ENCODE data around the gene PAQR6.

Gene PAQR6, protein sequence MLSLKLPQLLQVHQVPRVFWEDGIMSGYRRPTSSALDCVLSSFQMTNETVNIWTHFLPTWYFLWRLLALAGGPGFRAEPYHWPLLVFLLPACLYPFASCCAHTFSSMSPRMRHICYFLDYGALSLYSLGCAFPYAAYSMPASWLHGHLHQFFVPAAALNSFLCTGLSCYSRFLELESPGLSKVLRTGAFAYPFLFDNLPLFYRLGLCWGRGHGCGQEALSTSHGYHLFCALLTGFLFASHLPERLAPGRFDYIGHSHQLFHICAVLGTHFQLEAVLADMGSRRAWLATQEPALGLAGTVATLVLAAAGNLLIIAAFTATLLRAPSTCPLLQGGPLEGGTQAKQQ

DNA sequence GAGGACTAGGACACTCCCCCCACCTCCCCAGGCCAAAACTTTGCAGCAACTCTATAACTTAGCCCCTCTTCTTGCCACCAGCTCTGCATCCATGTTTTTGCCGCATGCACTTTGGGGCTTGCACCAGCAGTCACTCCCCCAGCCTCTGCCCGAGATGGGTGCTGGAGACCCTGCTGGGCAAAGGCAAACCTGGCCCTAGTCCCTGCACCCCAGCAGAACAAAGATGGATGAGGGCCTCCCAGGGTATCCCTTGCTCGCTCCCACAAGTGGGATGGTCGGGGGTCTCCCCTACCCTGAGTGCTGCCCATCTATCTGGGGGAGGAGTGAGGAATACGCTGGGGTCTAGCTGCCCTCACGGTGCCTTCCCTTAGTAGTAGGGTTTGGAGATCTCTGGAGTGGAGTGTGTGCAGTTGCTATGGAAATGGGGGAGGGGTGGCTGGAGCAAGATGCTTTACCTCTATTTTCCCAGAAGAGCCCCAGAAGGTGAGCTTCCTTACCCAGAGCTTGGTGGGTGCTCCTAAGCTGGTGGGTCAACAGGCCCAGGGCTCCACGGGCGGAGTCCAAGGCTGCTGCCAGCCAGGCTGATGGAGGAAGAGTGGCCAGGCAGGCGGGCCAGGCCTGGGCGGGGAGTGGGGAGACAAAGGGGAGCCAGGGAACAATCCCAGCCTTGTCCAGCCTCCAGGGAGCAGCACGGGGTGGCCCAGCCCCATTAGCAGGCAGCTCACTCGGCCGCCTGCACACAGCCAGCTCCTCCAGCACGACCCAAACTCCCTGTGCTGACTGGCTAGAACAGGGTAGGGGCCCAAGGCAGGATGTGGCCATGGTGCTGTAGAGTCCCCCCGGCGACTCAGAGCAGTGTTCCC, at the start of gene PAQR6:
TSS of gene PAQR6 (minus strand) at position 597 of the 863 bp plus-strand sequence. CDS start 1,325 bp downstream, outside the sequence.
- DNase-seq (ENCODE audit: low spot score): no peak

DNA sequence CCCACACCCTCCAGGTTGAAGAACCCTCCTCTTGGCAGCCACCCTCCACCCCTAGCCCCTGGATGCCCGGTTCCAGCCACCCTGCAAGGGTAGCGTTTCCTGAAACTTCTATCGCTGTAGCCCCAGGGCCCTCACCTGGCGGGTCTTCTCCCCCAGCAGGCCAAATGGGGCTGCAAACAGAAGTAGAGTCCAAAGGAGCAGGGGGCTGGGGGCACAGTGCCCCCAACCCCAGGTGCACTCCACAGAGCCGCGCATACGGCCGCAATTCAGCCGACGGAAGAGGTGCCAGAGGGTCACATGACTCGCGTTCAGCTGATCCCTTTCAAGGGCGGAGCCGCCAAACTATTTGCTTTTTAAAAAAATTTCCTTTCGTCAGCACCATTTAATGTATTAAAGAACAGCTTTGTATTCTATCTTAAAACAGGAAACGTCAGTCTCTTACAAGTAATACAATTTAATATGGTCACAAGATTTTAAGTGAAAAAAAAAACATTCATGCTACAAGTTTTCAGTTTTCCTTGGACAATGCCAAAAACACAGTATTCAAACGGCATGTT, 47.6 kb upstream of the PAQR6 start, which contains the start of gene GLMP:
TSS of gene GLMP (minus strand) at position 289 of the 557 bp plus-strand sequence. CDS start at position 255, 34 bp downstream.
- peak; percentile 78 for DNase-seq (ENCODE audit: low spot score)

DNA sequence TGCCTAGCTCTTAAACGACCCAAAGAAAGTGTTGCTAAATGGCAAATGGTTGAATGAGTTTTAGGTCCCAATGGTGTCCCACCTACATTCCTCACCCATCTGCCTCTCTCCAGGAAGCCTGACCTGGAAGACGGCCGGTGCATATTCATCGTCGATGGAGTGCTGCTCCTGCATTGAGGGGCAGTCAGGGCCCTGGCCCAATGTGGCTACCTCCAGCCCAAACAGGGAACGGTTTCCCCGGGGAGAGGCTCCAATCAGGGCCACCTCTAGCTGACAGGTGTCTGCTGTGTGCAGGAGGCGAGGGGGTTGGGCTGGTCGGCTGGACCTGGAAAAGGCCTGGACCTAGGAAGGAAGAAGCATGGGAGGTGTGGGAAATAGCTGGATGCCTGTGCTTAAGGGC, 46.0 kb upstream of the PAQR6 start:
- no peak for DNase-seq (ENCODE audit: low spot score)

DNA sequence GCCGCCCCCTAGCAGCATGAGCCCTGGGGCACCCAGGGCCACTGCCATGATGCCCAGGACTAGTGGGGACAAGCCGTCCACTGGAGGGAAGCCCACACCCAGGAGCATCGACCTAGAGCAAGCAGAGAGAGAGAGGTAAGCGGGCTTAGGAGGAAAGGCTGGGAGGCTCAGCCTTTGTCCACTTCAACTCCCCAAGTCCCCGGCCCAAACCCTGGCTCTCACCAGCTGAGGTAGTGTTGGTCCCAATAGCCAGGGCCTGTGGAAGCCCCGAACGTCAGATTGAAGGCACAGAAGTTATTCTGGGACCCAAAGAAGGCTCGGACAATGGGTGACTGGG, 45.2 kb upstream of the PAQR6 start:
- DNase-seq (ENCODE audit: low spot score): no peak

DNA sequence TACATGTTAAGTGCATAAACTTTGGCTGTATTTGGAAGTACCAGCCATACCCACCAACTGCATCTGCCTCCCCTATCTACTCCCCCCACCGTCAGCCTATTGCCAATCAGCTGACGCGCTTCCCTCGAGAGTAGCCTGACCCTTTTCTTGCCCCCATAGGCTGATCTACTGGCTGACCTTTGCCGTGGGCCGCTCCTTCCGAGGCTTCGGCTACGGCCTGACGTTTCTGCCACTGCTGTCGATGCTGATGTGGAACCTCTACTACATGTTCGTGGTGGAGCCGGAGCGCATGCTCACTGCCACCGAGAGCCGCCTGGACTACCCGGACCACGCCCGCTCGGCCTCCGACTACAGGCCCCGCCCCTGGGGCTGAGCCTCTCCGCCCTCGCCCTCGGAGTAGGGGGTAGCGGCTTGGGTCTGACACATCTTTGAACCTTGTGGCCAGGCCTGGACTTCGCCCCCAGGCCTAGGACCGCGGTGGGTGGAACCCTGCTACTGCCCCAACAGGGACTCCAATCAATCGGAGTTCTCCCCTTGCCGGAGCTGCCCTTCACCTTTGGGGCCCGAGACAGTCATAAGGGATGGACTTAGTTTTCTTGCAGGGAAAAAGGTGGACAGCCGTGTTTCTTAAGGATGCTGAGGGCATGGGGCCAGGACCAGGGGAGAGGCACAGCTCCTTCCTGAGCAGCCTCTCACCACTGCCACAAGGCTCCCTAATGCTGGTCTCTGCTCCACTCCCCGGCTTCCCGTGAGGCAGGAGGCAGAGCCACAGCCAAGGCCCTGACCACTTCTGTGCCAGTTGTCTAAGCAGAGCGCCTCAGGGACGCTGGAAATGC, 43.6 kb upstream of the PAQR6 start:
- peak; percentile 91 for DNase-seq (ENCODE audit: low spot score)

DNA sequence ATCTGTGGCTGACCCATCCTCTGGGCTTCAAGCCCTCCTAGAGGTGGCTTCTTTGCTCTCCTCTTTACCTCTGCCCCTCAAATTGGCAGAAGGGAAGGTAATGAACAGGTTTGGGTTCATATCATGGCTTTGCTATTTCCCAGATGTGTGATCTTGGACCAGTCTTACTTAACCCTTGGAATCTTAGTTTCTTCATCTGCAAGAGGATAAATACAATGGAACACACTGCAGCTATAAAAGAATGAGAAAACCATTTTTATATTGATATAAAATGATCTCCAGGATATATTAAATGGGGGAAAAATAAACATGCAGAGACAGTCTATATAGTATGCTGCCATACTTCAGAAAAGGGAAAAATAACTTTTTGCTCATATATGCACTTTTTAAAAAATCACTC, 42.0 kb upstream of the PAQR6 start:
- no peak for DNase-seq (ENCODE audit: low spot score)

DNA sequence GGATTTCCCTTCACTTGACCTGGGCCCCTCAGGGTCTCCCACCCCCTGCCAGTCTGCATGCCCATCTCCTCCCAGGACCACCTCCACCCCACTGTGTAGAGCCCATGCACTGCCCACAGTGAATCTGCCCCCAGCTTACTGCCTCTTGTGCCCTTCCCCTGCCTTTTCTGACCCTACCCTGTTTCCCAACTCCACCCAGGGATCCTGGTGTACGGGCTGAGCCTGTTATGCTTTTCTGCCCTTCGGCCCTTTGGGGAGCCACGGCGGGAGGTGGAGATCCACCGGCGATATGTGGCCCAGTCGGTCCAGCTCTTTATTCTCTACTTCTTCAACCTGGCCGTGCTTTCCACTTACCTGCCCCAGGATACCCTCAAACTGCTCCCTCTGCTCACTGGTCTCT, 38.2 kb upstream of the PAQR6 start:
- no peak for DNase-seq (ENCODE audit: low spot score)

DNA sequence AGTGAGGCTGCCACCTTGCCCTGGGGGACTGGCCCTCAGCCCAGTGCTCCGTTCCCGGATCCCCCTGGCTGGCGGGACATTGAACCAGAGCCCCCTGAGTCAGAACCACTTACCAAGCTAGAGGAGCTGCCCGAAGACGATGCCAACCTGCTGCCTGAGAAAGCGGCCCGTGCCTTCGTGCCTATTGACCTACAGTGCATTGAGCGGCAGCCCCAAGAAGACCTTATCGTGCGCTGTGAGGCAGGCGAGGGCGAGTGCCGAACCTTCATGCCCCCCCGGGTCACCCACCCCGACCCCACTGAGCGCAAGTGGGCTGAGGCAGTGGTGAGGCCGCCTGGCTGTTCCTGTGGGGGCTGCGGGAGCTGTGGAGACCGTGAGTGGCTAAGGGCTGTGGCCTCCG, 37.6 kb upstream of the PAQR6 start:
- DNase-seq (ENCODE audit: low spot score): no peak

DNA sequence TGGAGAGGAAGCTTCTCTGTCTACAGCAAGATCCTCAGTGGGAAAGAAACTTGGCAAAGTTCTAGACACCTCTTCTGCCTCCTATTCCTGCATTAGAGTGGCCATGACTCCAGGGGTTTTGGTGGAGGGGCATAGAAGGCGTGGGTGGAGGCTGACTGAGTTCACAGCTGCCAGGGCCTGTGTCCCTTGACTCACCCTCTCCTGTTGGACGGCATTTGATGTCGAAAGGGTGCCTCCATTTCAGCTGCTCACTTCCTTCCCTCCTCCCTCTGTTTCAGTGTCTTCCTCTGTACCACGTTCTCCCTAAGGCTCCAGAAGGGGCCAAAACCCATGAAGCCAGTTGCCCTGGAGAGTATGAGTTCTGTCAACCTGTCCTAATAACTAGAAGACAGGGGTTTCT, 36.9 kb upstream of the PAQR6 start:
- DNase-seq (ENCODE audit: low spot score): no peak

DNA sequence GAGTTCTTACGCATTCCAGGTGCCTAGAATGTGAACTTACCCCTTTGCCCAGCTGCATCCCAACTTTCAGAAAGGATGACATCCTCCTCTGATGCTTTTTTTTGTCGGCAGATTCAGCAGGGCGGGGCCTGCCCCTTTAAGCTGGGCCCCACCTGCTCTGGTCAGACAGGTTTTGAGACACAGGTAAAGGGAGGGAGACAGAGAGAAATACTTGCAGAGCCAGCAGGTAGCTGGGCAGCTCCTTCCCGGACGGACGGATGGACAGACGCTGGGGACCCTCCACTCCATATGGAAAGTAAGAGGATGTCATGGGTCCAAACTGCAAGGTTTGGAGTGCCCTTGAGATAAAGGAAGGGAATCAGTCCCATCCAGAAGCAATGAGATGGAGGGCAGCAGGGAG, 36.3 kb upstream of the PAQR6 start, which contains the start of gene TMEM79:
TSS of gene TMEM79 (plus strand) at position 214 of the 400 bp plus-strand sequence. CDS start 902 bp downstream, outside the sequence.
- no peak for DNase-seq (ENCODE audit: low spot score)

DNA sequence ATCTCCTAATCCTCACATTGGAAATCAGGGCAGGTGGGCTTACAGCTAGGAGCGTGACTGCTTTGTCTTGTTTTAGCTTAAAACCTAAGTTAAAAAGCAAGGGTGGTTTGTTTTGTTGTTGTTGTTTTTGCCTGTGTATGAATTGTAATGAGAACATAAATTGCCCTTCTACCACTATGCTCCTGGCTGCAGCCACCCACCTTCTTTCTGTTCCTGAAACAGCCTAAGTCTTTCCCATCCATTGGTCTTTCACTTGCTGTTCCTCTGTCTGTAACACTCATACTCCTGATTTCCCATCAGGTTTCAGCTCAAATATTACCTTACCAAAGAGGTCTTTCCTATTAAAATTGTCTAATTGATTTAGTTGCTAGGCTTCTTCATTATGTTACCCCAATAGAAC, 35.7 kb upstream of the PAQR6 start:
- no peak for DNase-seq (ENCODE audit: low spot score)

DNA sequence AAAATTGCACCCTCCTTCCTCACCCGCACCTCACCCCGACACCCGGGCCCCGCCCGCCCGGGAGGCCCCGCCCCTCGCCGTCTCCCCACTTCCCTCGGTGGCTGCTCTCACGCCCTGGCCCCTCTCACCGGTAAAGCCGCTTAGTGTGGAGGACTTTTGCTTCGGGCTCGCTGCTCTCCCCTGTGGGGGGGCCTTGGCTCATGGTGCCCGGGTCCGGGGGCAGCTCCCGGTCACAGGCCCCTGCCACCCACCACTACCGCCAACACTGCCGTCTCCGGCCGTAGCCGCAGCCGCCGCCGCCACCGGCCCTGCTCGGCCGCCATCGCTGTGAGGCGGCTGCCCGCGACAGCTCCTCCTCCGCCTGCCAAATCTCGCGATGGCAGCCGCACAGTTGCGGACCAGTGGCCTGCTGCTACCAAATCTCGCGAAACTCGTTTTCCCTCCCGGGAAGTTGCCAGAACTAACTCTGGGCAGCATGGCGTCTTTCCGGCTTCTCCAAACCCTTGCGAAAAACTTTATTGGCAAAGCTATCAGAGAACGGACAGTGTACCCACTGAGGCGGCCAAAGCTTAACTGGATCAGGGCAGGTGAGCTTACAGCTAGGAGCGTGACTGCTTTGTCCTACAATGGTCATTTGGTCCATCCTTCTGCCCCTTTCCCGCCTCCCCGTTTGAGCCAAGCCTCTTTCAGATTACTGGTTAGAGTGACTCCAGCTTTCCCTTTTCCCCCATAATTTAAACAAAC, 34.8 kb upstream of the PAQR6 start, which contains the start of gene SMG5:
TSS of gene SMG5 (minus strand) at position 347 of the 744 bp plus-strand sequence. CDS start at position 202, 145 bp downstream.
- peak; percentile 96 for DNase-seq (ENCODE audit: low spot score)

DNA sequence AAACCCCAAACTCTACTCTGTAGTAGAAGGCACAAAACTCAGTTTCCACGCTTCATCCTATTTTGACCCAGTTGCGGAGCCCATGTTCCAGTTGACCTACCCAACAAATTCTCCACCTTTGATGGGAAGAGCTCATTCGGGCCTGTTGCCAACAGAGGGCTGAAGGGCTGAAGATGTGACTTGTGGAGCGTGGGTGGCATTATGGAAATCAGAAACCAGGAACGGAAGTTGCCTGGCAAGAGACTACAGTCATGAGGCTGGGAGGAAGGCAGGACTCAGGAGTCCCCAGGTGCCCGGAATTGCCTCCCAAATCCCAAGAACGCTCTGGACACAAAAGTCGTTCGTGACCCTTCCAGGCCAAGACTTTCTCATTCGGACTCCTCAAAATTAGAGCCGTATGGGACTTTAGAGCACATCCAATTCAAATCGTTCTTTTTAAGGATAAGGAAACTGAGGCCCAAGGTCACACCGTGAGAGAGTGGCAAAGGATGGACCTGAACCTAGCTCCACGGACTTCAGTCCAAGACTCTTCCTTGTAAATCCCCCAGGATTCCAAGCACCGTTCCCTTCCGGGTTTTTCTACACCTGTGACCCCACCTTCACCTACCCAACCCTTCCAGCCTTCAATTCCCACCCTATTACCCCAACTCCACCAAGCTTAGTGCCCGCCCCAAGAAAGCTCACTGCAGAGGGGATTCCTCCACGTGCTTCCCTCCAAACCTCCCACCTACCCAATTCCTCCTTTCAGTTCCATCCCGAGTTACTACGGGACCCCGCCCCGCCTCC, 34.0 kb upstream of the PAQR6 start:
- DNase-seq (ENCODE audit: low spot score): peak; percentile 68

DNA sequence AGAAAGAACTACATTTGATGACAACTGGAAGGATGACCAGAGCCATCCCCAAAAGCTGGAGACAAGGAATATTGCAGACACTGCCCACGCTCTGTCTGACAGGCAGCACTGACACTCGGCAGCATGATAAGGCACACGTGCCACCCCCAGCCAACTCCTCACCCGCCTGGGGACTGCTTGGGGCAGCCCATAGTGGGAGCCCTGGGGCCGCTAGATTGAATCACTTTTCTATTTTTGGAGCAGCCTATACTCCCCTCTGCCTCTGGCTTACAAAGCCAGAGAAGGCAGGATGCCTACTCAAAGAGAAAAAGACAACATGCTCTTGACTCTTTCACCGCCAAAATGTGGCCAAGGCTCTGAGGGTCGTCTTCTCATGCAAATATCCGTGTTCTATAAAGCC, 33.4 kb upstream of the PAQR6 start:
- DNase-seq (ENCODE audit: low spot score): no peak

DNA sequence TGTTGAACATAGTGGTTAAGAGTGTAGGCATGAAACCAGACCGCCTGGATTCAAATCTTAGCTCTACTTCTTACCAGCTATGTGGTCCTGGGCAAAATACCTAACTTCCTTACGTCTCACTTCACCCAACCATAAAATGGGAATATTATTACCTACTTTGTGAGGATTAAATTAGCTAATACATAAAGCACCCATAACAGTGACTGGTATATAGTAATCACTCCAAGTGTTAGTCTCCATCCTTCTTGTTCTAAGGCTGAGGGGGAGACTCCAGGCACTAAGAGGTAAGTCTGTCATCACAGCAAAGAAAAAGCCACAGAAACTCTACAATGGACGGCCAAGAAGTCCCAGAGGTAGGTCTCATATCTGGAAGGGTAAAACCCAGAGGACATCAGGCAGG, 32.0 kb upstream of the PAQR6 start:
- no peak for DNase-seq (ENCODE audit: low spot score)

DNA sequence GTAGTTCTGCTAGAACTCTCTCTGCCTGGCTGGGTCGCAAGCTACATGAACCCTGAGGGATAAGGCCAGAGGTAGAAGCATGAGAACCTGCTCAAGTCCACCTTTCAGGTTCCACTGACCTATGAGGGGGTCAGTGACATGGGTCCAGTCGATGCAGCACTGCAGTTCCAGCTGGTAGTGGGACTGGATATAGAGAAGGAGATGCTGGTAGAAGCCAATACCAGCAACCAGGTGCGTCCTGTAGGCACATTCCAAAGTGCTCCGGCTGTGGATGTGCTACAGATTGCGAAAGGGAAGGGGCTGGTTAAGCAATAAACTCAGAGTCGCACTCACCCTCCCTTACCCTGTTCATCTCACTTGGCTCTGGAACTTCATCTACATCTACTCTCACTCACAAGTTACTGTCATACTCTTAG, 29.1 kb upstream of the PAQR6 start:
- DNase-seq (ENCODE audit: low spot score): no peak

DNA sequence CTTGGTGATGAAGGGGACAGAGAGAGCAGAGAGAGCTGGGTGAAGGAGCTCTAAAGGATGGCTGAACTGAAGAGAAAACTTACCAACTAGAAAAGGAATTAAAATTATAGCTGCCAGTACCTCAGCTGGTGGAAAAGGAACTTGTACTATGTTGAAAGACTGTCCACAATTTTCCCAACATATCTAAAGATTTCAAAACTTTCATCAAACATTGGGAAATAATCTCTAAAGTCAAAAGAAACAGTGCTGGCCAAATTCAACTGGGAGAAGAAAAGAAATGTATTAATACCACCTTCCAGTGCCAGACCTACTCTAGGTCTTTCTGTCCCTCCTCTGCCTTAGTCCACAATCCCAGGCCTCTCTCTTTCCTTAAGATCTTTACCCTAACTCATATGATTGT, 28.7 kb upstream of the PAQR6 start:
- DNase-seq (ENCODE audit: low spot score): no peak

DNA sequence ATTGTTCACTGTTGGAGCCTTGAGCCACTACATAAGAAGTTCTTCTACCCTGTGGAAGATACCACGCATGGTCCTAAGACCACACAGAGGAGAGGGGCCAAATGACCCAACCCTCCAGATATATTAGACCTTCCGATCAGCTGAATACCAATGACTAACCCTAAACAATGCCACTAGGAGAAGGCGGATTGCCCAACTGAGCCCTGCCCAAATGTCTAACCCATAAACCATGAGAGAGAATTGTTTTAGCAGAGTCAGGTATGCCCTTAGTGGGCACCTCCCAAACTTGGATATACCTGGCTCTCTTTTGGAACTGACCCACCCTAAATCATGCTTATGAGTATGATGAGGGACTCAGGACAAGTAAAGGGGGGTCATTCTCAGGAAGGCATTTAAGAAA, 22.5 kb upstream of the PAQR6 start:
- DNase-seq (ENCODE audit: low spot score): no peak

DNA sequence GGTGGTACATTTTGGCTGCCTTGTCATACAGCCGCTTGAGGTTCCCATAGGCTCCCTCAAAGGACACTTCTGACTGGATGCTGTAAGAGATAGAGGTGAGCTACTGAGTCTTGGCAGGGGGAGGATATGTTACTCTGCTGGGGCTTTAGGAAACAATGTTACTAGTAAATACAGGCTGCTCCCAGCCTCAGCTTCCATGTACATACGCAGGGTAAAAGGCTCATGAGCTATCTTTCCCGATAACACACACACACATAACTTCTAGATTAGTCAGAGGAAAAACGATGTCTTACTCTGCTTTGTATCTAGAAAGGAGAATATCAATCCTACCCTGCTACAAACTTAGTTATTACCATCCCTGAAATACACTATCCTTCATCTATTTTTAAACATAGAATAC, 20.5 kb upstream of the PAQR6 start:
- no peak for DNase-seq (ENCODE audit: low spot score)

DNA sequence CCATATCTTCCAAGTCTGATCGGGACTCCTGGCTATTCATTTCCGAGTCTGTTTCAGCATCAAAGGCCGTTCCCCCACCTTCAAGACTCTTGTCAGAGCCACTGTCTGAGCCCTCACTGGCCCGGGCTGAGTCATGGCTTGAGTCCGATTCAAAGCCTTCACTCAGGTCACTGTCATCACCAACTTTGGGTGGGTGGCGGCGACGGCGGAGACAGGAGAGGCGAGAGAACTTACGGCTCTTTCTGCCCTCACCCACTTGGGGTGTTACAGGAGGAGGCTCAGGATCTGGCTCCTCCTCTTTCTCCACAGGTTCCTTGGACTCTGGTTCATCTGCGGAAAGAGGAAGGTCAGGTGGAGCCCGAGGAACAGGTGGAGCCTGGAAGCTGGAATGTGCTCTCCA, 18.2 kb upstream of the PAQR6 start:
- no peak for DNase-seq (ENCODE audit: low spot score)
